Left renal pelvis (tissue), 4 donors: ENCODE results near the gene KXD1. TPM values are rescaled to one million over a fixed set of nuclear protein-coding genes. Genes with fewer than 3 reads are reported as not detected.
"Not testable (repeated sequence)": the region's sequence is repeated elsewhere in the genome, so short reads cannot be mapped to it uniquely, and the experiment has no call there.

ENCODE experiments used
- DNase-seq, 4 donors: peaks; one replicate each; pipeline ENCODE4 v3.0.0-alpha.2; 2013; ENCODE audit warnings: low read depth in 4 of 4, low spot score in 3 of 4
- polyA plus RNA-seq, 4 donors: library from polyadenylated mRNA; unstranded; fragments of 120-200 nt; gene quantifications; one replicate each; pipeline ENCODE4 v1.2.1, GENCODE V29; 2013; ENCODE audit not compliant: insufficient read length in 4 of 4

The KXD1 gene
- polyA plus RNA-seq, 4 donors = 56.2 to 70.8 (median 62.6) TPM

DNA sequence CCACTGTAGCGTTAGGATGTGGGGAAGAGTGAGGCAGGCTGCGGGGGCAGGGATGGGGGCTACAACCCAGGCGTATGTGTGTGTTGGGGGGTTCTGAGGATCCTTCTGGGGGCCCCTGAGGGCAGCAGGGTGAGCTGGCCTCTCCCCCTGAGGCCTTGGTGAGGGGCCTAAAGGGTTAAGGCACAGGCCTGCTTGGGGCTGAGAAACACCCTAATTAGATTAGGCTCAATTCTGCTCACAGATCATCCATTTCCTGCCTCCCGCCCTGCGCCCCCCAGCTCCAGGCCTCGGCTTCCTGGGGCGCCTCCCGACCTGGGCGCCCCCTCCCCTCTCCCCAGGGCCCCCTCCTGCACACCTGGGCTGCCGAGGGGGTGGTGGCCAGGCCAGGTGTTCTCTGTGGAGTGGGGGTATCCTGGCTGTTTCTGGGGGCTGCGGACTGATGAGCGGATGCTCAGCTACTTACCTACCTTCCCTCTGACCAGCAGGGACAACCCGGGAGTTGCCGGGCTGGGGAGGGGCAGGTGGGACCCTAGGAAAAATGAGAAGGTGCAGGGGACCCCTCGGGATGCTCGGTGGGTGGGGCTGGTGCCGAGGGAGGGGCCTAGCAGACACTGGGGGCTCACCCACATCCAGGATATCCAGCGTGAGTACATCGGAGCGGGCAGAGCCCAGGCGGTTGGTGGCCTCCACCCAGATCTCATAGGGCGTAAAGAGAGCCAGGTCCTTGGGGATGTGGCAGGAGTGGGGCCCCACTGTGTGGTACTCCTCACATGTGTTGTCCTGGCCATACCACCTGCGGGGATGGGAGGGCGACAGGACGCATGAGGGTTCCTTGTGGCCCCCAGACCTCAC lies 40.4 kb downstream of the KXD1 start:
- no peak for DNase-seq

DNA sequence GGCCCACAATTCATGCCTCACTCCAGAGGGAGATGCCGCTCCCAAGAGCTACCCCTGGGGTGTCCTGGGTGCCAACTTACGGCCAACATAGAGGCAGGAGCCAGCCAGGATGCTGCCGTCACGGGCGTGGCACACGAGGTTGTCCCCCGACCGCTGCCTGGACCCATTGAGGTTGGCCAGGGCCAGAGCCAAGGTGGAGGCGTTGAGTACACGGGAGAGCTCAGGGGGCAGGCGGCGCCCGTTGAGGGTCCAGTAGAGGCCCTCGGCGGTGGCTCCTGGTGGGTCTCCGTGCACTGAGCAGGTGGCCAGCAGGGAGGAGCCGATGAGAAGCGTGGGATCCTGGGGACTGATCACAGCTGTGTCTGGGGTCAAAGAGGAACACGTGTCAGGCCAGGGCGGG lies 41.8 kb downstream of the KXD1 start:
- DNase-seq = no peak

- not testable (repeated sequence) for DNase-seq
Measured at GRCh38 chr19:18600692-18601397, 43.2 kb downstream of the KXD1 start.

GRCh38 chr19:18601875-18602274 lies 44.2 kb downstream of the KXD1 start:
- no peak for DNase-seq

DNA sequence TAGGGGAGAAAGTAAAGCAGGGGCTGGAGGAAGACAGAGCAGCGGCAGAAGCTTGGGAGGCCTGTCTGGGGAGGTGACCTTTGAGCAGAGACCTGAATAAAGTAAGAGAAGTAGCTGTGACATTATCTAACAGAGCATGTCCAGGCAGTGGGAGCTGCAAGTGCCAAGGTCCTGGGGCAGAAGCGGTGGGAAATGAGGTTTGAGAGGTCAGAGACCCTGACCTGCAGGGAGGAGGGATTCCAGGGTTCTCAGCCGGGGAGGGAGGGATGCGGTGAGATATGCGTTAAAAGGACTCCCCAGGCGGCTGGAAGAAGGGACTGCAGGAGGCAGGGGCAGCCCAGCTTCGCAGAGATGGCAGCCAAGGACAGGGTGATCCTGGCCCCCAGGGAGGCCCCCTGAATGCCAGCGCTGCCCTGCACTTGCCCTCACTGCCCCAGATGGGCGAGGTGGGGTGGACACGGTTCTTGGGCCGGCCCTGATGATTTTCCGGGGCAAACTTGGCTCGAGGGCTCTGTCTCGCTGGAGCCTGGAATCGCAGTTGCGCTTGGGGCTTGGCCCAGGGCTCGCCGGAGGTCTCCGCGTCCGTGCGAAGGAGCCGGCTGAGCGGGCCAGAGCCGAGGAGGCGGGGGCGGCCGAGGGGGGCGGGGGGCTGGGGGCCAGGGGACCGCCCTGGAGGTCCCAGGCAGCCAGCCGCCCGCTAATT lies 45.7 kb downstream of the KXD1 start:
- no peak for DNase-seq

GRCh38 chr19:18603958-18604819 lies 46.5 kb downstream of the KXD1 start:
- no peak for DNase-seq

- no peak for DNase-seq
Measured at GRCh38 chr19:18604820-18605159, 47.1 kb downstream of the KXD1 start.

GRCh38 chr19:18605196-18605545 lies 47.5 kb downstream of the KXD1 start:
- DNase-seq = no peak

DNA sequence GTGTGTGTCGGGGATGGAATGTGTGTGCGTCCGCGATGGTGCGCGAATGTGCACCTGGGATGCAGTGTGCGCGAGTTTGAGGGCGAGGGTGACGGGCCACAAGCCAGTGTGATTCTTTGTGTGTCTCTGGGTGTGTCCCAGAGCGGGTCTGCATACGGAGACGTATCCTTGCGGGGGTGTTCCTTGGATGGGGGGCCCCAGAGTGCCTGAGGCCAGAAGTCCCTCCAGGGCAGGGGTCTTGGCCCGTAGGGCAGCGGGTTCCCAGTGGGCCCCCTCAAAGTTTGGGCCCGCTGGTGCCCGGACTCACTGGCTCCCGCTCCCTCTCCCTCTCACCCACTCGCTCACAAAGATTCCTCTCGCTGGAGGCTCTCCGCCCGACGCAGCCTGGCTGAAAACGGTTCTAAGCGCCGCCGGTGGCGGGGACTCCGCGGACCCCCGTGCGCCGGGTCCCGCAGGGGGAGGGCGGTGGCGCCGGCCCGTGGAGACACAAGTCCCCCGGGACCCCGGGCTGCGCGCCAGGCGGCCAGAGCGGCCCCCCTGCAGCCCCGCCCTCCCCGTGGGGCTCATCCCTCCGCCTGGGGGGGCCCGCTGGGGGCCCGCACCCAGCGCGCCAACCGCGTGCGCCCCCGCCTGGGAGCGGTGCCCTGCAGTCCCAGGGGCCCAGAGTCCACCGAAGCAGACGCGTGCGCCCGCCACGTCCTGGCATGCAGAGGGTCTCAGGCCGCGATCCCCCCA lies 48.0 kb downstream of the KXD1 start:
- no peak for DNase-seq

DNA sequence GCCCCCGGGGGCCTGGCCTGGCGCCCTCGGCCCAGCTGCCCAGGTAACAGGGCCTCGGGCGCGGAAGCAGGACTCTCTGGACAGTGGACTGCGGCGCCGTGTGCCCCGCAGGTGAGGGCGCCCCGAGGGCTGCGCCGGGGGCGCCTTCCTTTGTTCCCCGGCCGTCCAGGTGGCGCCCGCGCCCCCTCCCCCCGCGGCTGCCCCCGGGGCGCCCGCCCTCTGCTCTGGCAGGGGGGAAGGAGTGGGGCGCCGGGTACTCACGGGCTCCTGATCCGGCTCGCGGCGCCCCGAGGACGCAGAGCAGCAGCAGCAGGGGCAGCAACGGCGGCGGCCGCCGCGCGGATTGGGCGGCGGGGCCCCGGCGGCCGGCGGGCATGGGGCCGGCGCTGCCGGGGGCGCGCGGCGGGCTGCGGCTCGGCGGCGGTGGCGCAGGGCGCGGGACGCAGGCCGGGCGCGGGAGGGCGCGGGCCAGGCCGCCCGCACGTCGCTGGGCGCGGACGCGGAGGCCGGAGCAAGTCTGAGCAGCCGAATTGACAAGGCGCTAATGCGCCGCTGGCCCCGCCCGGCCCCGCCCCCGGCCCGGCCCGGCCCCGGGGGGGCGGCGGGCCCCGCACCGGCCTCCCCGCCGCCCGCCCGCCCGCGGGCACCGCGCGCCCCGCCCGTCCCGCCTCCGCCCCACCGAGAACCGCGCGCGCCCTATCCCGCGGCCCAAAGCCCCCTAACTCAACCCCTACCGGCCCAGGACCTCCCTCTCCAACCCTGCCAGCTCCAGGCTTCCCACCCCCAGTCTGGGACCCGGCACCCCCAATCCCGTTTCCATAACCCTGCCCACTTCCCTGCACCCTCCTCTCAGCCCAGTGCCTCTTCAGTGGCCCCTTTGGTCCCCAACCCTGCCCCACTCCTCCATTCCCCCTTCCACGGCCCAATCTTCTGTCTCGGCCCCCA lies 48.9 kb downstream of the KXD1 start, which contains the start of gene CRLF1:
Gene CRLF1 (minus strand): TSS at position 519 of the 945 bp plus-strand sequence. CDS start 143 bp downstream, at position 376.
- no peak for DNase-seq

GRCh38 chr19:18607226-18608101 lies 49.8 kb downstream of the KXD1 start:
- no peak for DNase-seq

DNA sequence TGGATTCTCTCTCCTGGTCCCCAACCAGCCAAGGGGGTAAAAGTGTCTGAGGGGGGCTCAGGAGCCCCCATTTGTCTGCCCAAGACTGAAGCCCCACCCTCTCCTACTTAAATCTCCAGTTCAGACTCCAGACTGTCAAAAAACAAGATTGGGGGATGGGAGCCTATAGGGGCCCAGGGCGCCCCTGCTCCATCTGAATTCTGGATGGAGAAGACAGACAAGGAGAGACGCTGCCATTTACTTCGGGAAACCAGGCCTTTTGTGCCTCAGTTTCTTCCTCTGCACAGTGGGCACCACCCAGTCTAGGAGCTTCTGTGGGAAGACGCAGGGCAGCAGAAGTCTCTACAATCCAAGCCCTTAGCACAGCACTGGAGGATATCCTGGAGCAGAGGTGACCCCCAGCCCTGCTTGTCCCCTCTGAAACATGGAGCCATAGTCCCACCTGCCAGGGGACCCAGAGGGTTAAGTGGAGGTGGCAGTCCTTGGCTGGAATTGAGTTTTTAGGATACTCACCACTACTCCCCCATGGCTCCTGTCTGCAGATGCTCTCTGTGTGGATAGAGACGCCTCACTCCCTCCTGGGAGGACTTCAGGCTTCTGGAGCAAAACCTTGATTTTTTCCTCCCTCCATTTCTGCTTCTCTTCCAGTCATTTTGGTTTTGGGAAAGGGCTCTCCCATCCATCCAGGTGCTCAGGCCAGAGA lies 50.6 kb downstream of the KXD1 start:
- DNase-seq = no peak

GRCh38 chr19:18608805-18609716 lies 51.4 kb downstream of the KXD1 start:
- no peak for DNase-seq

DNA sequence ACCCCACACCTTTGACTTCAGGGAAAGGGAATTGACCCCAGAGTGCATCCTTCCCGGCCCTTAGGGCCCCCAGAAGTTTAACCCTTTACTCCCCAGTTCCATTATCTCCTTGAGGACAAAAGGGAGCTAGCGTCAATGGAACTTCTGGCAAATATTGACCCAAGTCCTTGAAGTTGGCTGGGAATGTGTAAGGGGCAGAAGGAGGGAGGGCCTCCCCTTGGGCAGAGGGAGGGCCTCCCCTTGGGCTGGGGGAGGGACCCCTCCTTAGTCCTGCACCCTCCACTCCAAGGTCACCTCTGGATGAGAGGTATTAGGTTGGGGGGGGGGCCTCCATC lies 52.0 kb downstream of the KXD1 start:
- no peak for DNase-seq

DNA sequence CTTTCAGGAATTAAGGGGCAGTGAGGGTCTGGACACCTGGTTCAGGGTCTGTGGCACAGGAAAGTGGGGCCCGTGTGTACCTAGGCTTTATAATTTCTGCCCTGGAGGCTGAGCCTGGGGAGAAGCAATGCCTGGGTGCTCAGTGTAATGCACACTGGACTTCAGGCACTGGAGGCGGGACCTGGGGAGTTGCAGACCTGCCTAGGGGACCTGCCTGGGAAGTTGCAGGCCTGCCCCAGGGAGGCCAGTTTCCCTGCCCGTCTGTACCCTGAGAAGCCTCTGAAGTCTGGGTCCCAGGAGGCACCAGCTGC lies 52.5 kb downstream of the KXD1 start:
- DNase-seq = no peak

- no peak for DNase-seq
Measured at GRCh38 chr19:18610556-18611326, 53.1 kb downstream of the KXD1 start.
